OCI-LY1 (cell line): ENCODE data around the gene RFPL2.
"Not testable (repeated sequence)": the region's sequence is repeated elsewhere in the genome, so short reads cannot be mapped to it uniquely, and the experiment has no call there.

Experiments
- H2AFZ ChIP-seq: fragments of 200-600 bp; sonication (generic), shearing (Covaris generic); 2 replicates; pipeline ENCODE4 v1.6.0; 2014; ENCODE audit warnings: antibody characterized with exemption, mild to moderate bottlenecking, low read length
- H3F3A ChIP-seq: fragments of 200-600 bp; sonication (generic), shearing (Covaris generic); 2 replicates; pipeline ENCODE4 v1.6.0; 2014; ENCODE audit warnings: mild to moderate bottlenecking, antibody characterized with exemption, low read length, moderate library complexity; ENCODE audit not compliant: insufficient read depth
- H3K27ac ChIP-seq: fragments of 200-600 bp; sonication (generic); 2 replicates; pipeline ENCODE4 v1.5.1; 2014; ENCODE audit warnings: low read length, mixed run types, mild to moderate bottlenecking, low read depth; ENCODE audit not compliant: poor library complexity, severe bottlenecking
- H3K27me3 ChIP-seq: fragments of 200-600 bp; sonication (generic); 2 replicates; pipeline ENCODE4 v1.6.0; 2014; ENCODE audit warnings: antibody characterized with exemption, mild to moderate bottlenecking, low read length, moderate library complexity; ENCODE audit not compliant: insufficient read depth
- H3K36me3 ChIP-seq: fragments of 200-600 bp; sonication (generic); 2 replicates; pipeline ENCODE4 v1.6.1; 2014; ENCODE audit warnings: mild to moderate bottlenecking, antibody characterized with exemption, low read length, moderate library complexity, mixed read lengths; ENCODE audit not compliant: insufficient read depth
- H3K4me1 ChIP-seq: fragments of 200-600 bp; sonication (generic); 2 replicates; pipeline ENCODE4 v1.5.1; 2014; ENCODE audit warnings: mild to moderate bottlenecking, low read length, moderate library complexity; ENCODE audit not compliant: insufficient read depth, severe bottlenecking
- H3K4me2 ChIP-seq: fragments of 200-600 bp; sonication (generic), shearing (Covaris generic); 2 replicates; pipeline ENCODE4 v1.6.1; 2014; ENCODE audit warnings: low read length
- H3K4me3 ChIP-seq: fragments of 200-600 bp; sonication (generic); 2 replicates; pipeline ENCODE4 v1.5.1; 2014; ENCODE audit warnings: low read length, low read depth, mild to moderate bottlenecking, mixed read lengths; ENCODE audit not compliant: poor library complexity, severe bottlenecking
- H3K79me2 ChIP-seq: fragments of 200-600 bp; shearing (Covaris generic); 2 replicates; pipeline ENCODE4 v1.6.1; 2016; ENCODE audit warnings: mixed run types, low read length, mixed read lengths; ENCODE audit not compliant: insufficient read depth
- H3K9ac ChIP-seq: fragments of 200-600 bp; sonication (generic), shearing (Covaris generic); 2 replicates; pipeline ENCODE4 v1.6.1; 2014; ENCODE audit warnings: mild to moderate bottlenecking, low read length, mixed read lengths
- H3K9me2 ChIP-seq: fragments of 200-600 bp; sonication (generic), shearing (Covaris generic); 2 replicates; pipeline ENCODE4 v1.6.1; 2014; ENCODE audit warnings: low read depth, mild to moderate bottlenecking, low read length, mixed read lengths
- H3K9me3 ChIP-seq: fragments of 200-600 bp; shearing (Covaris generic); 2 replicates; pipeline ENCODE4 v1.6.1; 2014; ENCODE audit warnings: low read length, mixed read lengths
- H4K20me1 ChIP-seq: fragments of 200-600 bp; sonication (generic), shearing (Covaris generic); 2 replicates; pipeline ENCODE4 v1.6.0; 2016; ENCODE audit warnings: mild to moderate bottlenecking, low read length; ENCODE audit not compliant: insufficient read depth
- CTCF ChIP-seq: fragments of 200-600 bp; sonication (generic), shearing (Covaris generic); IDR thresholded peaks from 2 replicates; pipeline ENCODE4 v1.5.1; 2017; ENCODE audit warnings: mild to moderate bottlenecking, antibody characterized with exemption, low read length, moderate library complexity, mixed read lengths
- EZH2 ChIP-seq: fragments of 200-600 bp; sonication (generic), shearing (Covaris generic); IDR thresholded peaks from 2 replicates; pipeline ENCODE4 v1.8.0; 2017; ENCODE audit warnings: borderline replicate concordance, mixed run types, mild to moderate bottlenecking, antibody characterized with exemption, low read length, moderate library complexity, mixed read lengths

The RFPL2 gene

GRCh38 chr22:32144496-32145274, 60.2 kb downstream of the RFPL2 start:
- H3F3A ChIP-seq, result no peaks in the 10 kb centered on the region
- H3K27me3 ChIP-seq, result no peaks in the 10 kb centered on the region
- peaks cover 3% of the 10 kb centered on the region for H3K4me1 ChIP-seq
- H3K9ac ChIP-seq, result no peak overlapping the region
- H3K4me3 ChIP-seq, result no peak overlapping the region
- no peaks in the 10 kb centered on the region for H3K36me3 ChIP-seq
- no peaks in the 10 kb centered on the region for H3K79me2 ChIP-seq
- TF ChIP-seq EZH2, result no peak
- no peak for TF ChIP-seq CTCF
- no peaks in the 10 kb centered on the region for H3K9me2 ChIP-seq
- H2AFZ ChIP-seq, result no peak overlapping the region
- H4K20me1 ChIP-seq, result no peaks in the 10 kb centered on the region
- no peak overlapping the region for H3K27ac ChIP-seq
- H3K4me2 ChIP-seq, result no peak overlapping the region
- no peaks in the 10 kb centered on the region for H3K9me3 ChIP-seq

GRCh38 chr22:32142600-32142999, 62.3 kb downstream of the RFPL2 start:
- Histone ChIP-seq H3K4me3 (no peak overlapping the region), H3K27ac (no peak overlapping the region), H3K4me1 (peaks cover 3% of the 10 kb centered on the region), H3F3A (no peaks in the 10 kb centered on the region), H3K27me3 (no peaks in the 10 kb centered on the region), H3K4me2 (no peak overlapping the region), H3K79me2 (no peaks in the 10 kb centered on the region), H2AFZ (no peak overlapping the region), H3K9me3 (no peaks in the 10 kb centered on the region), H4K20me1 (no peaks in the 10 kb centered on the region), H3K36me3 (no peaks in the 10 kb centered on the region), H3K9ac (no peak overlapping the region), H3K9me2 (no peaks in the 10 kb centered on the region)
- TF ChIP-seq EZH2, result no peak

- H4K20me1 ChIP-seq, H3K4me1 ChIP-seq, H3K4me3 ChIP-seq, H3K4me2 ChIP-seq, H3F3A ChIP-seq, H3K9ac ChIP-seq, H3K9me3 ChIP-seq, H3K27ac ChIP-seq, H2AFZ ChIP-seq, H3K9me2 ChIP-seq, H3K27me3 ChIP-seq, H3K36me3 ChIP-seq, H3K79me2 ChIP-seq: not testable (repeated sequence)
- peak; percentile 40; the same call in 1 of the 2 replicates for TF ChIP-seq CTCF
Observed at GRCh38 chr22:32140688-32141087, 64.2 kb downstream of the RFPL2 start.
